HG03097 (cell line): ENCODE data around the gene IL1RAPL1.

Source experiments
- ATAC-seq: cut with Tn5 transposase; IDR thresholded peaks from one replicate; pipeline ENCODE4 v1.9.1; 2021; ENCODE audit not compliant: unreplicated experiment, low FRiP score

Gene IL1RAPL1

GRCh38 chrX:29940750-29941149 is 1353.5 kb downstream of the IL1RAPL1 start:
- ATAC-seq = no peak

- ATAC-seq = no peak
These were observed 1354.0 kb downstream of the IL1RAPL1 start for GRCh38 chrX:29941287-29941686.

DNA sequence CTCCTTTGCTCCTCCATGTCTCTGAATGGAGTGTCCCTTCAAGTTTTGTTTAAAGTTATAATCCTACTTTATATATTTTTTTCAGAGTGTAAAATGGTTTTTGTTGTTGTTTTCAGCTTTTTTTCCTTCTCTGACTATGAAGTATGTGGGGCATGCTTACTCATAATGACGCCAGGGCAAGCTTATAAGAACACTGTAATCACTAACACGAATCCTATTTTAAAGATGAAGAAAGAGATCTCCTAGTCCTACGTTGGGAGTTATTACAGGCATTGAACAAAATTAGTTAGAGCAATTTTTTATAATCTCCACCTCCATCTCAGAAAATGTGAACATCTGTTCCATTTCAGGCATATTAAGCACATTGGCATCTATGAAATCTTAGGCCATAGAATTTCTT is 1360.0 kb downstream of the IL1RAPL1 start:
- ATAC-seq = no peak

GRCh38 chrX:29948653-29949052 is 1361.4 kb downstream of the IL1RAPL1 start:
- ATAC-seq = no peak

- no peak for ATAC-seq
These were observed 1364.8 kb downstream of the IL1RAPL1 start for GRCh38 chrX:29952016-29952415.

DNA sequence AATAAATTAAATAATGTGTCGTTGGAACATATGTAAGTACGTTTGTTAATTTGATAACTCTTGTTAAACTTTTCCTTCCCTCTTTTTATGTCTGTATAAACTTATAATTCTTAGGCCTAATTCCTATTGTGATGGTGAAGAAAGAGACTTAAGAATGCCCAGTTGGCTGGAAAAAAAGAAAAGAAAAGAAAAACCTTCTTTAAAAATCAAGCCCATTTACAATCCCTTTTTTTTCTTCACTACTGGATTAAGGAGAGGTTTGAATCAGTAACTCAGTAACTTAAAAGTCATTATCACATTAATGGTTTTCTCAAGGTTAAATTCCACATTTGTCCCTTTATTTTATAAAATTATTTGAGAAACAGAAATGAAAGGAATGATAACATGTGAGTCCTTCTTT is 1374.8 kb downstream of the IL1RAPL1 start:
- no peak for ATAC-seq

GRCh38 chrX:29965634-29966033 is 1378.4 kb downstream of the IL1RAPL1 start:
- ATAC-seq = no peak

DNA sequence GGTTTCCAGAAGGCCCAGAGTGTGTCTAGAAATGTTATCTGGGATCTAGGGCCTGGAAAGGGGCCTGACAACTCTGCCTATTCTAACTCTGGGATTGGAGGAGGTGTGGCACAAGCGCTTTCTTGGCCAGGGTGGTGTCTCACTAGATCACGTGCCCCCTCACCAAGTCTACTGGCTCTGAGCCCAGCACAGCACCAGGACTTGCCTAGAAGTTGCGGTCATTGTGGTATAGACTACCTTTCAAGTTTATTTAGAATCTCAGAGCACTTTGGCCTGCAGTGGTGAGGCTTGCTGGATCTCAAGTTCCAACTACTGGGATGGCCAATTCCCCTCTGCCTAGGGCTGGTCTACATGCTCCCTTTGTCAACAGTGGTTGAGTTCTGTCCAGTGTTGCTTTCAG is 1404.8 kb downstream of the IL1RAPL1 start:
- no peak for ATAC-seq

DNA sequence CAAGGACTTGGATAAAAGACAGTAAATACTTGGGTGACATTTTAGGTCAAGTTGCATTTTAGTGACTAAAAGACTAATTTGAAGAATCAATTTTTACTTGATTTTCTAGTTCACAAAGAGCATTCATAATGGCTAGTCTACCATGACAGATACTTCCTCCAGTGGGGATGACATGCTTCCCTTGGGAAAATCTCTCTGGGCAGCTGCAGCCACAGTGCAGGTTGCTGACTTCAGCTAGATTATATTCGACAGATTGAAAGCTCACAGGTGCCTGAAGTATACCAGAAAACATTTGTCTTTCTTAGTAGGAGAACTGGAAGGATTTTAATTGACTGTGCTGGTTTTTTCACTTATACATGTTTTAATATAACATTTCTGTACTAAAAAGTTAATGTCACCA is 1418.6 kb downstream of the IL1RAPL1 start:
- ATAC-seq = no peak
